ENCODE data around the gene RELT. TPM values are rescaled to one million over a fixed set of nuclear protein-coding genes. Genes with fewer than 3 reads are reported as not detected.

Gene RELT
- total RNA-seq, 1 experiment from 2014 or later, result 24.5 TPM

- H3F3A ChIP-seq (ENCODE audit: low read length, unreplicated experiment), result no peaks in the 10 kb centered on the region
- no peak overlapping the region for H2AFZ ChIP-seq (ENCODE audit: low read length)
- H4K20me1 ChIP-seq (ENCODE audit: low read length), result peaks cover 9% of the 10 kb centered on the region; the same call in 1 of the 2 replicates
- peak; percentile 4; the same call in 1 of the 2 replicates for ATAC-seq
- intact Hi-C loops (cut with micrococcal nuclease), result loop anchor here (1.0 to 2.0 kb wide), 2 partner anchors 42 to 86 kb away; no protein-coding TSS in a partner anchor
- no peak overlapping the region for H3K4me3 ChIP-seq (ENCODE audit: low read length)
- ChIA-PET CTCF (interaction anchor here (0.7 to 1.8 kb wide), 10 partner anchors 21 to 270 kb away, joined by 3 to 55 read pairs (median 3); no protein-coding TSS in a partner anchor), POLR2A (ENCODE audit: unreplicated experiment) (interaction anchor here (0.6 kb wide), 1 partner anchor 86 kb away, joined by 6 read pairs; no protein-coding TSS in a partner anchor)
- H3K36me3 ChIP-seq (ENCODE audit: low read depth, low read length), result peaks cover 22% of the 10 kb centered on the region; the same call in 1 of the 2 replicates
- BruUV-seq (replicated peaks), result no TSS peak
- H3K9ac ChIP-seq (ENCODE audit: low read length), result no peak overlapping the region
- no peaks in the 10 kb centered on the region for H3K9me3 ChIP-seq (ENCODE audit: low read length)
- no peak for DNase-seq
- H3K4me1 ChIP-seq (ENCODE audit: insufficient read depth, low read length), result no peaks in the 10 kb centered on the region
- H3K79me2 ChIP-seq (ENCODE audit: low read length), result peaks cover 16% of the 10 kb centered on the region
- TF ChIP-seq EZH2phosphoT487 (IDR thresholded peaks at IDR 0.05; ENCODE audit: borderline replicate concordance, low read length) (no peak), EZH2 (IDR thresholded peaks at IDR 0.05; ENCODE audit: low read length, unreplicated experiment) (no peak), CTCF (conservative IDR thresholded peaks at IDR 0.05; ENCODE audit: low read depth, low read length) (no peak)
- H3K4me2 ChIP-seq (ENCODE audit: low read length), result no peak overlapping the region
- H3K9me2 ChIP-seq (replicated peaks; ENCODE audit: low read length), result no peaks in the 10 kb centered on the region
- no peak overlapping the region for H3K27ac ChIP-seq (ENCODE audit: low read length)
- H3K27me3 ChIP-seq (ENCODE audit: low read length), result no peaks in the 10 kb centered on the region
These were observed 16.8 kb downstream of the RELT start for GRCh38 chr11:73393011-73393380.

- H3K4me3 ChIP-seq (ENCODE audit: low read length), result no peak overlapping the region
- H3K9ac ChIP-seq (ENCODE audit: low read length), result no peak overlapping the region
- TF ChIP-seq CTCF (conservative IDR thresholded peaks at IDR 0.05; ENCODE audit: low read depth, low read length) (peak; percentile 93), EZH2 (IDR thresholded peaks at IDR 0.05; ENCODE audit: low read length, unreplicated experiment) (no peak)
- peaks cover 9% of the 10 kb centered on the region; the same call in 1 of the 2 replicates for H3K79me2 ChIP-seq (ENCODE audit: low read length)
- no peaks in the 10 kb centered on the region for H3K9me2 ChIP-seq (replicated peaks; ENCODE audit: low read length)
- CTCF ChIA-PET, result interaction anchor here (0.5 to 1.8 kb wide), 12 partner anchors 21 to 269 kb away, joined by 3 to 55 read pairs (median 3); no protein-coding TSS in a partner anchor
- H3K27ac ChIP-seq (ENCODE audit: low read length), result no peak overlapping the region
- peak; percentile 84 for DNase-seq
- H3K4me1 ChIP-seq (ENCODE audit: insufficient read depth, low read length), result no peaks in the 10 kb centered on the region
- H2AFZ ChIP-seq (ENCODE audit: low read length), result no peak overlapping the region
- no TSS peak for BruUV-seq (replicated peaks)
- ATAC-seq, result peak; percentile 85
- intact Hi-C loops (cut with micrococcal nuclease), result loop anchor here (1.0 to 2.0 kb wide), 2 partner anchors 42 to 87 kb away; no protein-coding TSS in a partner anchor
- H3K9me3 ChIP-seq (ENCODE audit: low read length), result no peaks in the 10 kb centered on the region
- no peak overlapping the region for H3K4me2 ChIP-seq (ENCODE audit: low read length)
- H4K20me1 ChIP-seq (ENCODE audit: low read length), result 0 out of 2 replicates have a peak, but pooled peaks cover 1% of the 10 kb centered on the region
- POLR2A ChIA-PET (ENCODE audit: unreplicated experiment), result no interaction called here
- no peaks in the 10 kb centered on the region for H3K27me3 ChIP-seq (ENCODE audit: low read length)
- peaks cover 22% of the 10 kb centered on the region; the same call in 1 of the 2 replicates for H3K36me3 ChIP-seq (ENCODE audit: low read depth, low read length)
- no peaks in the 10 kb centered on the region for H3F3A ChIP-seq (ENCODE audit: low read length, unreplicated experiment)
These were observed 17.5 kb downstream of the RELT start for GRCh38 chr11:73393479-73394415.

All from PC-3 (cell line).